Panc1 (cell line): ENCODE data around the gene EPHB1. TPM values are rescaled to one million over a fixed set of nuclear protein-coding genes. Genes with fewer than 3 reads are reported as not detected.

Experiments used
- ATAC-seq: fragments of 200-7000 bp; cut with Tn5 transposase; 2 replicates; pipeline ENCODE4 v1.9.1; 2020; ENCODE audit warnings: mild to moderate bottlenecking, moderate library complexity
- BruUV-seq: library from RNA; stranded (reverse); fragments of 400-500 nt; replicated peaks from 2 replicates; lab custom pipeline; 2021; lab: Mats Ljungman, UMichigan
- CTCF ChIA-PET: fragments of 300-600 bp; sonication (Branson Sonifier 250); formaldehyde crosslinking; loops from one replicate; lab custom pipeline; 2022; ENCODE audit warnings: antibody characterized with exemption; lab: Charles Lee
- POLR2A ChIA-PET: fragments of 300-600 bp; sonication (Branson Sonifier 250); formaldehyde crosslinking; loops from one replicate; lab custom pipeline; 2022; ENCODE audit warnings: antibody characterized with exemption; lab: Charles Lee
- DNase-seq: peaks from one replicate; pipeline ENCODE4 v3.0.0-alpha.2; 2010; ENCODE audit warnings: low read depth, low spot score
- H3K27ac ChIP-seq: 2 replicates; pipeline ENCODE4 v1.5.1; 2011; ENCODE audit warnings: mild to moderate bottlenecking, low read length, inconsistent platforms
- H3K27me3 ChIP-seq: fragments of 200-500 bp; sonication (Bioruptor generic); 2 replicates; pipeline ENCODE4 v1.6.0; 2014; ENCODE audit warnings: low read length, inconsistent platforms; ENCODE audit not compliant: control insufficient read depth, insufficient read depth
- H3K36me3 ChIP-seq: fragments of 200-500 bp; sonication (Bioruptor generic); 2 replicates; pipeline ENCODE4 v1.5.1; 2014; ENCODE audit warnings: inconsistent platforms, mild to moderate bottlenecking, low read length, moderate library complexity; ENCODE audit not compliant: control insufficient read depth, insufficient read depth
- H3K4me1 ChIP-seq: 2 replicates; pipeline ENCODE4 v1.5.1; 2011; ENCODE audit warnings: inconsistent platforms, mild to moderate bottlenecking, low read length, moderate library complexity; ENCODE audit not compliant: control insufficient read depth, insufficient read depth
- H3K4me3 ChIP-seq, 2 experiments: 2 replicates each; pipeline ENCODE4 v1.5.1; 2011 to 2012; ENCODE audit warnings: low read depth in 2 of 2, low read length in 2 of 2, mild to moderate bottlenecking in 2 of 2, inconsistent platforms in 1 of 2, moderate library complexity in 1 of 2
- H3K9me3 ChIP-seq: fragments of 200-500 bp; sonication (Bioruptor generic); 2 replicates; pipeline ENCODE4 v1.5.1; 2014; ENCODE audit warnings: low read depth, mild to moderate bottlenecking, inconsistent platforms, low read length, moderate library complexity; ENCODE audit not compliant: control insufficient read depth, insufficient read depth
- CTCF ChIP-seq: fragments of 450-650 bp; IDR thresholded peaks from 2 replicates; pipeline ENCODE4 v1.5.1; 2017; ENCODE audit warnings: mild to moderate bottlenecking
- POLR2AphosphoS5 ChIP-seq: IDR thresholded peaks from 2 replicates; pipeline ENCODE4 v1.6.1; 2012; ENCODE audit warnings: mild to moderate bottlenecking, low read depth, low read length, moderate library complexity
- REST ChIP-seq, 2 experiments: IDR thresholded peaks; 2 replicates each; pipeline ENCODE4 v1.6.1; 2011 to 2012; ENCODE audit warnings: low read depth in 2 of 2, control low read depth in 1 of 2, low read length in 1 of 2, mild to moderate bottlenecking in 1 of 2, moderate library complexity in 1 of 2; ENCODE audit not compliant: insufficient read depth in 1 of 2
- SIN3A ChIP-seq: IDR thresholded peaks from 2 replicates; pipeline ENCODE4 v1.6.1; 2012; ENCODE audit warnings: low read depth, mild to moderate bottlenecking, low read length, moderate library complexity, borderline replicate concordance; ENCODE audit not compliant: insufficient read depth
- TCF7L2 ChIP-seq: IDR thresholded peaks from 2 replicates; pipeline ENCODE4 v1.6.1; 2011; ENCODE audit warnings: mild to moderate bottlenecking, low read depth, low read length, inconsistent platforms
- in situ Hi-C: cut with HindIII; loops from 2 replicates; pipeline ENCODE4 v1.10.0; 2016; ENCODE audit warnings: low sequenced_read_pairs, low pct_unique_long_range_greater_than_20kb
- intact Hi-C: fragments of 100-400 bp; cut with micrococcal nuclease; formaldehyde crosslinking; loops from one replicate; pipeline ENCODE4 v1.10.0; 2022; ENCODE audit not compliant: unreplicated experiment
- total RNA-seq: library from RNA; stranded (reverse); gene quantifications from one replicate; pipeline ENCODE4 v1.2.1, GENCODE V29; 2021; ENCODE audit not compliant: unreplicated experiment

EPHB1 gene
- total RNA-seq, 1 experiment from 2014 or later = 0.46 TPM

GRCh38 chr3:135131290-135131689 lies 336.2 kb downstream of the EPHB1 start:
- no peak for TF ChIP-seq REST (IDR thresholded peaks at IDR 0.05; ENCODE audit: insufficient read depth in 1 of 2, low read depth in 2 of 2, low read length in 1 of 2)
- no peak for TF ChIP-seq POLR2AphosphoS5
- TF ChIP-seq TCF7L2 = no peak
- TF ChIP-seq CTCF = no peak
- TF ChIP-seq SIN3A = no peak
- in situ Hi-C loops = no loop called here
- Histone ChIP-seq H3K27me3 (peaks cover 7% of the 10 kb centered on the region; the same call in 1 of the 2 replicates), H3K36me3 (no peaks in the 10 kb centered on the region), H3K9me3 (no peaks in the 10 kb centered on the region), H3K4me1 (no peaks in the 10 kb centered on the region), H3K27ac (no peak overlapping the region), H3K4me3 (no peak overlapping the region)
- intact Hi-C loops = no loop called here
- ChIA-PET POLR2A (no interaction called here), CTCF (interaction anchor here (0.6 kb wide), 1 partner anchor 385 kb away, joined by 3 read pairs; no protein-coding TSS in a partner anchor)
- DNase-seq = no peak
- no TSS peak for BruUV-seq
- no peak for ATAC-seq

- ChIA-PET CTCF (no interaction called here), POLR2A (no interaction called here)
- H3K4me1 ChIP-seq = no peaks in the 10 kb centered on the region
- TF ChIP-seq SIN3A (no peak), POLR2AphosphoS5 (no peak), TCF7L2 (no peak), REST (IDR thresholded peaks at IDR 0.05; ENCODE audit: insufficient read depth in 1 of 2, low read depth in 2 of 2, low read length in 1 of 2) (no peak), CTCF (no peak)
- intact Hi-C loops = no loop called here
- no peak overlapping the region for H3K4me3 ChIP-seq
- H3K27me3 ChIP-seq = peaks cover 7% of the 10 kb centered on the region; the same call in 1 of the 2 replicates
- DNase-seq = no peak
- H3K36me3 ChIP-seq = no peaks in the 10 kb centered on the region
- no peak overlapping the region for H3K27ac ChIP-seq
- in situ Hi-C loops = no loop called here
- no peaks in the 10 kb centered on the region for H3K9me3 ChIP-seq
- ATAC-seq = no peak
- BruUV-seq = no TSS peak
Observed at GRCh38 chr3:135133905-135134683, 339.0 kb downstream of the EPHB1 start.
